H7 (cell line): Measurements from ENCODE around the gene R3HDM2. TPM values are rescaled to one million over a fixed set of nuclear protein-coding genes. Genes with fewer than 3 reads are reported as not detected.
"Not testable (repeated sequence)": the region's sequence is repeated elsewhere in the genome, so short reads cannot be mapped to it uniquely, and the experiment has no call there.

ENCODE experiments used
- DNase-seq: peaks from one replicate; pipeline ENCODE4 v3.0.0; 2012
- H3K27me3 ChIP-seq: 2 replicates; pipeline ENCODE4 v1.6.0; 2011; ENCODE audit warnings: mild to moderate bottlenecking, low read length; ENCODE audit not compliant: control insufficient read depth, insufficient read depth
- H3K36me3 ChIP-seq: replicated peaks from 2 replicates; pipeline ENCODE4 v1.5.1; 2011; ENCODE audit warnings: low read length; ENCODE audit not compliant: control insufficient read depth, insufficient read depth
- H3K4me3 ChIP-seq: 2 replicates; pipeline ENCODE4 v1.5.1; 2011; ENCODE audit warnings: low read depth, mild to moderate bottlenecking, control low read depth, low read length, moderate library complexity; ENCODE audit not compliant: insufficient read depth
- total RNA-seq: library from RNA; depleted of rRNA; stranded (reverse); fragments of >200 nt; shearing (Covaris generic); gene quantifications from 2 replicates; pipeline ENCODE4 v1.2.3, GENCODE V29; 2014

R3HDM2 gene
- total RNA-seq, 1 experiment from 2014 or later, result 26.5 TPM

DNA sequence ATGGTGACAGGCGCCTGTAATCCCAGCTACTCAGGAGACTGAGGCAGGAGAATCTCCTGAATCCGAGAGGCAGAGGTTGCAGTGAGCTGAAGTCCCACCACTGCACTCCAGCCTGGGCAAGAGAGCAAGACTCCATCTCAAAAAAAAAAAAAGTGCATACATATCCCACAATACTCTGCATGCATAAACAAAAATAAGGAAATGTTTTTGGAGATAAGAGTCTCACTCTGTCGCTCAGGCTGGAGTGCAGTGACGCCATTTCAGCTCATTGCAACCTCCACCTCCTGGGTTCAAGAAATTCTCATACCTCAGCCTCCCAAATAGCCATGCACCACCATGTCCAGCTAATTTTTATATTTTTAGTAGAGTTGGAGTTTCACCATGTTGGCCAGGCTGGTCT, 28.7 kb downstream of the R3HDM2 start:
- not testable (repeated sequence) for H3K36me3 ChIP-seq, H3K27me3 ChIP-seq, DNase-seq, H3K4me3 ChIP-seq

DNA sequence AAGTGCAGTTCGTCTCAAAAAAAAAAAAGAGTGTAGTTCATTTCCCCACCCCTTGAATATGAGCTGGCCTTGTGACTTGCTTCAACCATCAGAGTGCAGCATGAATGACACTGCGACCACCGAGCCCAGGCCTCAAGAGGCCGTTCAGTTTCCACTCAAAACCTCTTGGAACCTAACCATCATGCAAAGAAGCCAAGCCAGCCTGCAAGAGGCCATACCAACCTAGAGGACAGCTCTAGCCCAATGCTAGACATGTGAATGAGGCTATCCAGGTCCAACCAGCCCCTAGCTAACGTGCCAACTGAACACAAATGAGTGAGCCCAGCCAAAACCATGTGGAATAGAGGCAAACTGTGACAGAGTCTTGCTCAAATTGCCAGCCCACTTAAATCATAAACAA, 29.7 kb downstream of the R3HDM2 start:
- DNase-seq, result no peak
- Histone ChIP-seq H3K4me3 (no peak overlapping the region), H3K36me3 (no peaks in the 10 kb centered on the region), H3K27me3 (no peaks in the 10 kb centered on the region)

DNA sequence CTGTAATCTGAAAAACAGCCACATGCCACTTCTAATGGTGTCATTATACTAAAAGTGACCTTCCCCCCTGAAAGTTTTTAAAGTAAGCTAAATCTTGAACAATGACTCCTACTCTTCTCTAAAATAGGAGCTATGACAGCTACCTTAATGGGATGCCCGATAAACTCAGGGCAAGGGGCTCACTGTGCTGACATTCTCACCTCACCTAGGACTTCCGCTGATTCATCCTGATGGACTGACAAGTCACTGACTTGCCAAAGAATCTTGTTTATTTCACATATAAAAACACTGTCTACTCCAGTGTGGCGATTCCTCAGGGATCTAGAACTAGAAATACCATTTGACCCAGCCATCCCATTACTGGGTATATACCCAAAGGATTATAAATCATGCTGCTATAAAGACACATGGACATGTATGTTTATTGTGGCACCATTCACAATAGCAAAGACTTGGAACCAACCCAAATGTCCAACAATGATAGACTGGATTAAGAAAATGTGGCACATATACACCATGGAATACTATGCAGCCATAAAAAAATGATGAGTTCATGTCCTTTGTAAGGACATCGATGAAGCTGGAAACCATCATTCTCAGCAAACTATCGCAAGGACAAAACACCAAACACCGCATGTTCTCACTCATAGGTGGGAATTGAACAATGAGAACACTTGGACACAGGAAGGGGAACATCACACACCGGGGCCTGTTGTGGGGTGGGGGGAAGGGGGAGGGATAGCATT, 31.0 kb downstream of the R3HDM2 start:
- H3K27me3 ChIP-seq, H3K36me3 ChIP-seq, H3K4me3 ChIP-seq, DNase-seq: not testable (repeated sequence)

DNA sequence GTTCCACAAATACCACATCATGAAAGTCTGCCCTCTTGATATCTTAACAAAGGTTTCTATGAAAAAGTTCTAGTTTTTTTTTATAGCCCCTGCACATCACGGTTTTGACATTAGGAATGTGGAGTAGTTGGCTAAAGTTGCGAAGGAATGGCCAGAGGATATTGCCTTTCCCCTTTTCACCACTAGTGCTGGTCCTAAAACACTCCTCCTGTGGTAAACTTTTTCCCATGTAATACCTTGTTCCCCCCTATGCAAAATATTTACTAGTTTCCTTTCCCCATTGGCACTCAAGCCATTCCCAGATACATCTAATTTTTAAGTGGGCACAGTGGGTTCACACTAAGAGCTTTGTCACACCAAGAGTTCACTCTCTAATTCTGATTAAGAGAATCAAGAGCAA, 33.4 kb downstream of the R3HDM2 start:
- no peaks in the 10 kb centered on the region for H3K36me3 ChIP-seq
- no peak for DNase-seq
- no peaks in the 10 kb centered on the region for H3K27me3 ChIP-seq
- no peak overlapping the region for H3K4me3 ChIP-seq

DNA sequence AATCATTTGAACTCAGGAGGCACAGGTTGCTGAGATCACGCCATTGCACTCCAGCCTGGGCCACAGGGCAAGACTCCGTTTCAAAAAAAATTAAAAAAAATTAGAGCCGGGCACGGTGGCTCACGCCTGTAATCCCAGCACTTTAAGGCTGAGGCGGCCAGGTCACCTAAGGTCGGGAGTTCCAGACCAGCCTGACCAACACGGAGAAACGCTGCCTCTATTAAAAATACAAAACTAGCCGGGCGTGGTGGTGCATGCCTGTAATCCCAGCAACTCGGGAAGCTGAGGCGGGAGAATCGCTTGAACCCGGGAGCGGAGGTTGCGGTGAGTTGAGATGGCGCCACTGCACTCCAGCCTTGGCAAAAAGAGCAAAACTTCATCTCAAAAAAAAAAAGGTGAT, 35.7 kb downstream of the R3HDM2 start:
- DNase-seq, result no peak
- Histone ChIP-seq H3K27me3 (no peaks in the 10 kb centered on the region), H3K36me3 (no peaks in the 10 kb centered on the region), H3K4me3 (no peak overlapping the region)

DNA sequence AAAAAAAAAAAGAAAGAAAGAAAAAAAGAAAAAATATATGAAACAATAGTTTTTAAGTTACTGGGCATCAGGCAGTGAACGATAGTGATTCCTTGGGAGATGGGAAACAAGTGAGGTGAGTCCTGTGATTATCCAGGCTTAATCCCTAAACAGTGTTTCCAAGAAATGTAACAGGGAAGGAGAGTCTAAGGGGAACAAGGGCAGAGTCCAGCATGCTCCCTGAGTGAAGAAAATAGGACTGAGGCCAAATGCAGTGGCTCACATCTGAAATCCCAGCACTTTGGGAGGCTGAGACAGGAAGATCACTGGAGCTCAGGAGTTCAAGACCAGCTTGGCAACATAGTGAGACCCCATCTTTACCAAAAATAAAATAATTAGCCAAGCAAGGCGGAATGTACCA, 40.7 kb downstream of the R3HDM2 start:
- H3K36me3 ChIP-seq, result peaks cover 1% of the 10 kb centered on the region; the same call in 1 of the 2 replicates
- H3K4me3 ChIP-seq, result no peak overlapping the region
- no peaks in the 10 kb centered on the region for H3K27me3 ChIP-seq
- no peak for DNase-seq

DNA sequence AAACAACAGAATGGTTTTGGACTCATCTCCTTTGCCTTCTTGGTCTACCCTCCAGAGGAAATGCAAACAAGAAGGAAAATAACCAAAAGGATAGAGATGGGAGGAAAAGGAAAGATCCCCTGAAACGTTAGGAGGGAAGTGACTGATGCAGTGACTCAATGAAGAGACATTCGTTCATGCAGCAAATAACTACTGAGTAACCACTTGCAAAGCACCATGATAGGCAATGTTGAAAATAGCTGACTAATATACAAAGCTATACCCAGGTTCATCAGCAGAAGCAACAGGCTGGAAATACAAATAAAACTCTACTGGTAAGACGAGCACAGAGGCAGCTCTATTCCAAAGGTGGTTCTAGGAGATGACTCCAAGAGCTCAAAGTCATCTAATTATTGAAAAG, 41.8 kb downstream of the R3HDM2 start:
- DNase-seq, result no peak
- no peak overlapping the region for H3K4me3 ChIP-seq
- H3K36me3 ChIP-seq, result peaks cover 1% of the 10 kb centered on the region; the same call in 1 of the 2 replicates
- H3K27me3 ChIP-seq, result no peaks in the 10 kb centered on the region

DNA sequence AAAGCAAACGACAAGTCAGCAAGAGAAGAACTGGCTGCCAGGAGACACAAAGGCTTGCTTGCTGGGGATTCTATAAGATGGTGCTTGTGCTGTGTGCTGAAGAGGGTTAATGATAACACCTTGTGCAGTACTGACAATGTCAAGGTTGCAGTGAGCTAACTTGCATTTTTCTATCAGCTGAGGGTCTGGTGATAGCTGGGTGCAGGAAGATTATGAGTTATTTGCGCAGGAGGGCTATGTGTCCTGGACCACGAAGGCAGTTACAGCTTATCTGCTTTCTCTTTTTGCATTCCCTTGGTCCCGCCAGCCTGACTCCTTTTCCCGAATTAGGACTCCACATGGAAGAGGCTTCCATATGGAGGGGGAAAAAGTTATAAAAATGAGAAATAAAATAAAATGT, 42.4 kb downstream of the R3HDM2 start:
- no peak overlapping the region for H3K4me3 ChIP-seq
- DNase-seq, result no peak
- H3K27me3 ChIP-seq, result no peaks in the 10 kb centered on the region
- H3K36me3 ChIP-seq, result peaks cover 1% of the 10 kb centered on the region; the same call in 1 of the 2 replicates

DNA sequence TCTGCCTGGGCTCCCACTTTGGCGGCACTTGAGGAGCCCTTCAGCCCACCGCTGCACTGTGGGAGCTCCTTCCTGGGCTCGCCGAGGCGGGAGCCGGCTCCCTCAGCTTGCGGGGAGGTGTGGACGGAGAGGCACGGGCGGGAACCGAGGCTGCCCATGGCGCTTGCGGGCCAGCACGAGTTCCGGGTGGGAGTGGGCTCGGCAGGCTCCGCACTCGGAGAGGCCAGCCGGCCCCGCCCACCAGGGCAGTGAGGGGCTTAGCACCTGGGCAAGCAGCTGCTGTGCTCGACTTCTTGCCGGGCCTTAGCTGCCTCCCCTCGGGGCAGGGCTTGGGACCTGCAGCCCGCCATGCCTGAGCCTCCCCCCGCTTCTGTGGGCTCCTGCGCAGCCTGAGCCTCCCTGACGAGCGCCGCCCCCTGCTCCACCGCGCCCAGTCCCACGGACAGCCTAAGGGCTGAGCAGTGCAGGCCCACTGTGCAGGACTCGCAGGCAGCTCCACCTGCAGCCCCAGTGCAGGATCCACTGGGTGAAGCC, 44.6 kb downstream of the R3HDM2 start:
- peaks cover 1% of the 10 kb centered on the region; the same call in 1 of the 2 replicates for H3K36me3 ChIP-seq
- DNase-seq, result no peak
- no peak overlapping the region for H3K4me3 ChIP-seq
- H3K27me3 ChIP-seq, result no peaks in the 10 kb centered on the region

DNA sequence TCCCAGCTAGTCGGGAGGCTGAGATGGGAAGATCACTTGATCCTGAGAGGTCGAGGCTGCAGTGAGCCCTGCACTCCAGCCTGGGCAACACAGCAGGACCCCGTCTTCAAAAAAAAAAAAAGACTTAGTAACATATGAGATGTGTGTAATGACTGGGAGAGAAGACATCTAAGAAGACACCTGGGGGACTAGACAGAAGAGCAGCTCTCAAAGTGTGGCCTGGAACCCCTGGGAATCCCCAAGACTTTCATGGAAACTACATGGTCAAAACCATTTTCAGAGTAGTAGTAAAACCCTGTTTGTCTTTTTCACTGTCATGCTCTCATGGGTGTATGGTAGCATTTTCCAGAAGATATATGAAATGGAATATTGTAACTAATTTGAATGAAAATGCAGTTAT, 45.3 kb downstream of the R3HDM2 start:
- no peak overlapping the region for H3K4me3 ChIP-seq
- DNase-seq, result no peak
- H3K27me3 ChIP-seq, result no peaks in the 10 kb centered on the region
- H3K36me3 ChIP-seq, result peaks cover 1% of the 10 kb centered on the region; the same call in 1 of the 2 replicates

DNA sequence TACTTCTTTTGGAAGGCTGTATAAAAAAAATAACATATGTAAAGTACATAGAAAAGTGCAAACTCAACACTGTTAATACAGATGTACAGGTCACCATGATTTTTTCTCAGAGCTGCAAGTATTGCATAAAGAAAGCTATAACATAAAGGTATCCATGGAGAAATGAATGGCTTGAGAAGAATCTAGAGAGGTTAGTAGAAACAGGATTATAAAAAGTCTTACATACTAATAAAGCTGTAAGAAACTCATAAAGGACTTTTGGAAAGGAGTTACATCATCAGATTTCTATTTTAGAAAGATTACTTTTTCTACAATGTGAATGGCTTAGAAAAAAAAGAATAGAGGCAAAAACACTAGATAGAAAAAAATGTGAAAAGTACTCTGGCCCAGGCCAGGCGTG, 46.4 kb downstream of the R3HDM2 start:
- DNase-seq, result no peak

DNA sequence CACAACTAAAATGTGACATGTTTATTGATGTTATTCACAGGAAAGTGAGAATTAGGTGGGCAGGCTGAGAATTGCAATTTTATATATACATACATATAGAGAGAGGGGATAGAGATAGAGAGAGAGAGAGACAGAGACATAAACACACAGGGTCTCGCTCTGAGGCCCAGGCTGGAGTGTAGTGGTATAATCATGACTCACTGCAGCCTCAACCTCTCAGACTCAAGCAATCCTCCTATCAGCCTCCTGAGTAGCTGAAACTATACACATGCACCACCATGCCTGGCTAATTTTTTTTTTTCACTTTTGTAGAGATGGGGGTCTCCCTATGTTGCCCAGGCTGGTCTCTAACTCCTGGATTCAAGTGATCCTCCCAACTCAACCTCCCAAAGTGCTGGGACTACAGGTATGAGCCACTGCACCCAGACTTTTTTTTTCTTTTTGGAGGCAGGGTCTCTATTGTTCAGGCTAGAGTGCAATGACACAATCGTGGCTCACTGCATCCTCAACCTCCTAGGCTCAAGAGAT, 49.1 kb downstream of the R3HDM2 start:
- DNase-seq, result no peak
- Histone ChIP-seq H3K27me3 (no peaks in the 10 kb centered on the region), H3K36me3 (0 out of 2 replicates have a peak, but pooled peaks cover 1% of the 10 kb centered on the region), H3K4me3 (no peak overlapping the region)

More for the DNA sequence above, 46.4 kb downstream of the R3HDM2 start:
- no peak overlapping the region for H3K4me3 ChIP-seq
- H3K27me3 ChIP-seq, result no peaks in the 10 kb centered on the region
- peaks cover 1% of the 10 kb centered on the region; the same call in 1 of the 2 replicates for H3K36me3 ChIP-seq

DNA sequence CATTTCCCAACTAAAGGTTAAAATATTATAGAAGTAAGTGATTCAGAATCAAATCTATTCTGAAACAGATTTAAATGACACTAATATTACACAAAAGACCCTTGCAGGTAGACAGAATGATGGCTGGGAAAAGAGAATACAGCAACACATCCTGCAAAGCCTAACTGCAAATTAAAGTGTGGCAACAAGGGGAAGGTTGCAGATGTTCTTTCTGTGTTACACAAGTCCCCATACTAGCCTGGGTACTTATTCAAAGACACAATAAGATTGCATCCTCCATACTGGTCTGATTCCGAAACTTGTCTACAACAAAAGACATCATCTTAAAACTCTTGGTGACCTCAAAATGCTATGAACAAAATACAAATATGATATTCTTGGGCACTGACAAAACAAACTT, 50.5 kb downstream of the R3HDM2 start:
- Histone ChIP-seq H3K4me3 (no peak overlapping the region), H3K36me3 (no peaks in the 10 kb centered on the region), H3K27me3 (no peaks in the 10 kb centered on the region)
- DNase-seq, result no peak

DNA sequence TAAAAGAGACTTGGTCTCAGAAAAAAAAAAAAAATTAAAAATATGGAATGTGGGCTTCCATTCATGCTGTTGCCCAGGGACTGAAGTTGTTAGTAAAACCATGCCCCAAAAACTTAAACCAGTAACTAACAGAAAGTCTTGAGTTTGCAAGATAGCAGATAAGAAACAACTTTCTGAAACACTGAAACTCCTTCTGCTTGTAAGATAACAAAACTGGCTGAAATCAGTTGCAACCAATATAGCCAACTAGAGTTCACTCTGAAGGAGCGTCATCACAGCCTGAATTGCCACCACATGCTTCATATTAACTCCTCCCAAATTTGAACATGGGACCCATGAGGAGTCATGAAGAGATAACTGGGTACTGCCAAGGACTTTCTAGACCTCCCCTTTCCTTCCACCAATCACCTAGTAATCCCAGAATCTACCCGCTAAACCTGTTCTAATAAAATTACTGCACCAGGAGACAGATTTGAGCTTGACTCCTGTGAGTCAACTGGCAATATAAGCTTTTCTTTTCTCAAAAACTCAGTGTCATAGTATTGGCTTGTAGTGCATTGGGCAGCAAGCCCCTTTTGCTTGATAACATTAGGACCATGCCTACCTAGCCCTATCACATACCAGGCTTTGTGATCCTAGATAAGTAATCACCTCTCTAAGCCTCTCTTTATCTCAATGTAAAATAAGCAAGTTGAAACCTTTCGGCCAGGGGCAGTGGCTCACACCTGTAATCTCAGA, 53.6 kb downstream of the R3HDM2 start:
- H3K4me3 ChIP-seq, result no peak overlapping the region
- no peak for DNase-seq
- no peaks in the 10 kb centered on the region for H3K27me3 ChIP-seq
- H3K36me3 ChIP-seq, result no peaks in the 10 kb centered on the region

DNA sequence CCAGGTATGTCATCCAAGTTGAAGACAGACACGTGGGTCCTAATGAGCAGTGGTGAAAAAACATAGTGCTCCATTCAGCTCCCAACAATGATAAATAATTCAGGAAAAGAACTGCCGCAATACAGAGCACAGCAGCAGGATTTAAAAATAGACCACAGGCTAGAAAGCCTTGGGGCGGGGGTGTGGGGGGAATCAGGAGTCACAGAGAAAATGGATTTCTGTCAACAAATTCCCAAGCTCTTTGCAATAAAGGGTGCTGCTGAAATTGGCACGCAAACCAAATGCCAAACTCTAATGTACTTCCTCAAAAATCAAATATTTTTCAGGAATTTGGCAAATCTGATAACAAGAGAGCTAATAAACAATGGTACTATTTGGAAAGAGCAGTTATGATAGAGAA, 58.6 kb downstream of the R3HDM2 start:
- Histone ChIP-seq H3K36me3 (no peaks in the 10 kb centered on the region), H3K4me3 (no peak overlapping the region), H3K27me3 (no peaks in the 10 kb centered on the region)
- no peak for DNase-seq
